Anterior cingulate cortex (tissue), 58 donors: ENCODE data around the gene LMO2.
A peak's percentile ranks its signal among the peaks of the same experiment; 100 is the strongest.
"Not testable (repeated sequence)": the region's sequence is repeated elsewhere in the genome, so short reads cannot be mapped to it uniquely, and the experiment has no call there.

Source experiments
- DNase-seq, 58 donors: peaks; one replicate each; lab custom pipeline; 2025; lab: John Stamatoyannopoulos, UW

The LMO2 gene

GRCh38 chr11:33866936-33867335 lies 24.9 kb downstream of the LMO2 start:
- DNase-seq, result peak in 10 of 58 donors; percentile 5 to 40 (median 15)

GRCh38 chr11:33864479-33864878 lies 27.4 kb downstream of the LMO2 start:
- no peak for DNase-seq

GRCh38 chr11:33863418-33864172 lies 28.3 kb downstream of the LMO2 start:
- DNase-seq, result no peak

- no peak for DNase-seq
These were observed 29.8 kb downstream of the LMO2 start for GRCh38 chr11:33861941-33862589.

GRCh38 chr11:33861386-33861785 lies 30.5 kb downstream of the LMO2 start:
- DNase-seq, result no peak

- DNase-seq, result no peak
These were observed 30.9 kb downstream of the LMO2 start for GRCh38 chr11:33860926-33861325.

GRCh38 chr11:33859306-33859705 lies 32.6 kb downstream of the LMO2 start:
- no peak for DNase-seq

GRCh38 chr11:33857933-33858371 lies 33.9 kb downstream of the LMO2 start:
- peak in 46 of 58 donors; percentile 12 to 71 (median 42) for DNase-seq

GRCh38 chr11:33855500-33855899 lies 36.4 kb downstream of the LMO2 start:
- no peak for DNase-seq

GRCh38 chr11:33848717-33849390 lies 43.0 kb downstream of the LMO2 start:
- DNase-seq, result no peak

- no peak for DNase-seq
These were observed 44.6 kb downstream of the LMO2 start for GRCh38 chr11:33847251-33847650.

- no peak for DNase-seq
These were observed 47.6 kb downstream of the LMO2 start for GRCh38 chr11:33844236-33844635.

- DNase-seq, result no peak
These were observed 48.9 kb downstream of the LMO2 start for GRCh38 chr11:33843018-33843417.

- peak in 1 of 58 donors; percentile 6 for DNase-seq
These were observed 49.5 kb downstream of the LMO2 start for GRCh38 chr11:33842236-33842915.

GRCh38 chr11:33838234-33838633 lies 53.6 kb downstream of the LMO2 start:
- not testable (repeated sequence) for DNase-seq

GRCh38 chr11:33837334-33837733 lies 54.5 kb downstream of the LMO2 start:
- DNase-seq, result not testable (repeated sequence)

- peak in 1 of 58 donors; percentile 5 for DNase-seq
These were observed 56.6 kb downstream of the LMO2 start for GRCh38 chr11:33835143-33835878.

- no peak for DNase-seq
These were observed 59.2 kb downstream of the LMO2 start for GRCh38 chr11:33832676-33833075.

GRCh38 chr11:33830903-33831648 lies 60.8 kb downstream of the LMO2 start:
- no peak for DNase-seq
